Measurements from ENCODE around the gene PDZD2.
A peak's percentile ranks its signal among the peaks of the same experiment; 100 is the strongest.
"Not testable (repeated sequence)": the region's sequence is repeated elsewhere in the genome, so short reads cannot be mapped to it uniquely, and the experiment has no call there.

Gene PDZD2

DNA sequence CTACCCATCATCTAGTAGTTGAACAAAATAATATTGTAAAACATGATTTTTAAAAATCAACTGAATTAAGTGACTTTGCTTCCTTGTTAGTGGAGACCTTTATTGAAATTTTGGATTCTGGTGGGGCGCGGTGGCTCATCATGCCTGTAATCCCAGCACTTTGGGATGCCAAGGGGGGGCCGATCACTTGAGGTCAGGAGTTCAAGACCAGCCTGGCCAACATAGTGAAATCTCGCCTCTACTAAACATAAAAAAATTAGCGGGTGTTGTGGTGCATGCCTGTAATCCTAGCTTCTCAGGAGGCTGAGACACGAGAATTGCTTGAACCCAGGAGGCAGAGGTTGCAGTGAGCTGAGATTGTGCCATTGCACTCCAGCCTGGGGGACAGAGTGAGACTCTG, 439.9 kb downstream of the PDZD2 start:
- DNase-seq, result not testable (repeated sequence)
- intact Hi-C loops (cut with DNase I), result loop anchor here (5.0 to 10.0 kb wide), 4 partner anchors 47 to 497 kb away; no protein-coding TSS in a partner anchor

DNA sequence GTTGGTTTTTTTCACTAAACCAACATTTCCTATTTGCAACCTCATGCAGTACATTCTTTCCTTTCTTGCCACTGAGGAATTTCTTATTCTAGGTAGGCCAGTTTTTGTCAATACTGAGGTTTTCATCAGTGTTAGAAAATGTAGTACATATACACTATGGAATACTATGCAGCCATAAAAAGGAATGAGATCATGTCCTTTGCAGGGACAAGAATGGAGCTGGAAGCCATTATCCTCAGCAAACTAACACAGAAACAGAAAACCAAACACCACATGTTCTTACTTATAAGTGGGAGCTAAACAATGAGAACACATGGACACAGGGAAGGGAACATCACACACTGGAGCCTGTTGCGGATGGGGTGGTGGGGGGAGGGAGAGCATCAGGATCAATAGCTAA, 441.6 kb downstream of the PDZD2 start:
- DNase-seq; intact Hi-C loops (cut with DNase I): not testable (repeated sequence)

GRCh38 chr5:32082701-32083100, 443.8 kb downstream of the PDZD2 start:
- intact Hi-C loops (cut with DNase I), result no loop called here
- DNase-seq, result no peak

GRCh38 chr5:32083981-32084430, 445.1 kb downstream of the PDZD2 start:
- intact Hi-C loops (cut with DNase I), result no loop called here
- peak in 4 of 10 donors; percentile 22 to 74 (median 35) for DNase-seq

GRCh38 chr5:32087086-32088082, 448.5 kb downstream of the PDZD2 start:
- DNase-seq, result peak in 1 of 10 donors; percentile 77

GRCh38 chr5:32088214-32088613, 449.3 kb downstream of the PDZD2 start:
- intact Hi-C loops (cut with DNase I), result no loop called here
- no peak for DNase-seq

More at GRCh38 chr5:32087086-32088082, 448.5 kb downstream of the PDZD2 start:
- intact Hi-C loops (cut with DNase I), result no loop called here

DNA sequence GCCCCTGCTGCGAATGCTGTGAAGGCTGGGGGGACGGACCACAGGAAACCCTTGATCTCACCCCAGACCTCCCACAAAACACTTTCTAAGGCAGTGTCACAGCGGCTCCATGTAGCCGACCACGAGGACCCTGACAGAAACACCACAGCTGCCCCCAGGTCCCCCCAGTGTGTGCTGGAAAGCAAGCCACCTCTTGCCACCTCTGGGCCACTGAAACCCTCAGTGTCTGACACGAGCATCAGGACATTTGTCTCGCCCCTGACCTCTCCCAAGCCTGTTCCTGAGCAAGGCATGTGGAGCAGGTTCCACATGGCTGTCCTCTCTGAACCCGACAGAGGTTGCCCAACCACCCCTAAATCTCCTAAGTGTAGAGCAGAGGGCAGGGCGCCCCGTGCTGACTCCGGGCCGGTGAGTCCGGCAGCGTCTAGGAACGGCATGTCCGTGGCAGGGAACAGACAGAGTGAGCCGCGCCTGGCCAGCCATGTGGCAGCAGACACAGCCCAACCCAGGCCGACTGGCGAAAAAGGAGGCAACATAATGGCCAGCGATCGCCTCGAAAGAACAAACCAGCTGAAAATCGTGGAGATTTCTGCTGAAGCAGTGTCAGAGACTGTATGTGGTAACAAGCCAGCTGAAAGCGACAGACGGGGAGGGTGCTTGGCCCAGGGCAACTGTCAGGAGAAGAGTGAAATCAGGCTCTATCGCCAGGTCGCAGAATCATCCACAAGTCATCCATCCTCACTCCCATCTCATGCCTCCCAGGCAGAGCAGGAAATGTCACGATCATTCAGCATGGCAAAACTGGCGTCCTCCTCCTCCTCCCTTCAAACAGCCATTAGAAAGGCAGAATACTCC, 450.4 kb downstream of the PDZD2 start:
- intact Hi-C loops (cut with DNase I), result no loop called here
- no peak for DNase-seq

- DNase-seq, result no peak
- intact Hi-C loops (cut with DNase I), result loop anchor here (5.0 kb wide), 1 partner anchor 508 kb away; no protein-coding TSS in a partner anchor
Observed at GRCh38 chr5:32090026-32090754, 451.3 kb downstream of the PDZD2 start.

DNA sequence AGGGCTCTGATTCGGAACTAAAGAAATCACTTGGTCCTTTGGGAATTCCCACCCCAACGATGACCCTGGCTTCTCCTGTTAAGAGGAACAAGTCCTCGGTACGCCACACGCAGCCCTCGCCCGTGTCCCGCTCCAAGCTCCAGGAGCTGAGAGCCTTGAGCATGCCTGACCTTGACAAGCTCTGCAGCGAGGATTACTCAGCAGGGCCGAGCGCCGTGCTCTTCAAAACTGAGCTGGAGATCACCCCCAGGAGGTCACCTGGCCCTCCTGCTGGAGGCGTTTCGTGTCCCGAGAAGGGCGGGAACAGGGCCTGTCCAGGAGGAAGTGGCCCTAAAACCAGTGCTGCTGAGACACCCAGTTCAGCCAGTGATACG, 451.8 kb downstream of the PDZD2 start:
- DNase-seq, result no peak
- intact Hi-C loops (cut with DNase I), result loop anchor here (5.0 kb wide), 1 partner anchor 508 kb away; no protein-coding TSS in a partner anchor

GRCh38 chr5:32092938-32093812, 454.2 kb downstream of the PDZD2 start:
- intact Hi-C loops (cut with DNase I), result loop anchor here (1.0 to 5.0 kb wide), 2 partner anchors 268 to 511 kb away; no protein-coding TSS in a partner anchor
- DNase-seq, result peak in 5 of 10 donors; percentile 46 to 74 (median 61)

DNA sequence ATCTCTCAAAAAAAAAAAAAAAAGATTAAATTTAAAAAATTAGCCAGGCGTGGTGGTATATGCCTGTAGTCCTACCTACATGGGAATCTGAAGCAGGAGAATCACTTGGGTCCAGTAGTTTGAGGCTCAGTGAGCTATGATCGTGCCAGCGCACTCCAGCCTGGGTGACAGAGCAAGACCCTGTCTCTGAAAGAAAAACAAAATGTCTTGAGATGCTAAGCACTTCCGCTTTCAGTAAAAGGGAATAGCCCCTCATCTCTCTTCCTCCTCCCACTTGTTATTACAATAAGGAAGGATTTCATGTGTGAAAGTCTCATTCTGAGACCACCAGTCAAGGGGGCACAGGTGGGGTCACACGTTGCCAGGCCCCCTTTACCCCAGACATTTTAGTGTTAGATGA, 455.8 kb downstream of the PDZD2 start:
- no peak for DNase-seq
- intact Hi-C loops (cut with DNase I), result loop anchor here (5.0 kb wide), 1 partner anchor 512 kb away; no protein-coding TSS in a partner anchor

DNA sequence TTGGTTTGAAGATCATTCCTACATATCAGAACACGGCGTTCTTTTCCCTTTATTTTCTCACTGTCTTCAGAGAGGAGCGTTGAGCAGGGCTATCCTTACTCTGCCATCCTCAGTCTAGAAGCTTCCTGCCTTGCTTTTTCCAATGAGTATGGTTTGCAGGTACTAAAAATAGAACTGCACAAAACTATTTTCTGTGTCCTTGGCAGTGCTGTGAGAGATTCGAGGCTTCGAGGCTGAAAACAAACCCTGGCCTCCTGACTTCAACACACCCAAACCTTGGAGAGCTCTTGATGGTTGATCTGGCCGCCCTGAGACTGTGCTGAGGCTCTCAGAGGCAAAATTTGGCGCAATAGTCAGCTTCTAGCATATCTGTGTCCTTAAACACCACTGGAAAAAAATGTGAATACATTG, 456.3 kb downstream of the PDZD2 start:
- intact Hi-C loops (cut with DNase I), result no loop called here
- no peak for DNase-seq

- DNase-seq, result no peak
- intact Hi-C loops (cut with DNase I), result no loop called here
Observed at GRCh38 chr5:32096891-32097595, 458.1 kb downstream of the PDZD2 start.

DNA sequence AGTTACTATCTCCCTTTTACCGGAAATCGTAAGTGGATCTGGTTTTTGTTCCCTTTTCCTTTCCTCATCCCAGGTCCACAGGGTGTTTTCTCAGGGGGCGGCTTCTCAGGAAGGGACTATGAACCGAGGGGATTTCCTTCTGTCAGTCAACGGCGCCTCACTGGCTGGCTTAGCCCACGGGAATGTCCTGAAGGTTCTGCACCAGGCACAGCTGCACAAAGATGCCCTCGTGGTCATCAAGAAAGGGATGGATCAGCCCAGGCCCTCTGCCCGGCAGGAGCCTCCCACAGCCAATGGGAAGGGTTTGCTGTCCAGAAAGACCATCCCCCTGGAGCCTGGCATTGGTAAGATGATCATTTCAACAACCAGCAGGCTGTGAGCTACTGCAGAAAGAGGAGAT, 459.4 kb downstream of the PDZD2 start:
- no peak for DNase-seq
- intact Hi-C loops (cut with DNase I), result no loop called here

GRCh38 chr5:32098890-32099310, 460.0 kb downstream of the PDZD2 start:
- no peak for DNase-seq
- intact Hi-C loops (cut with DNase I), result no loop called here

DNA sequence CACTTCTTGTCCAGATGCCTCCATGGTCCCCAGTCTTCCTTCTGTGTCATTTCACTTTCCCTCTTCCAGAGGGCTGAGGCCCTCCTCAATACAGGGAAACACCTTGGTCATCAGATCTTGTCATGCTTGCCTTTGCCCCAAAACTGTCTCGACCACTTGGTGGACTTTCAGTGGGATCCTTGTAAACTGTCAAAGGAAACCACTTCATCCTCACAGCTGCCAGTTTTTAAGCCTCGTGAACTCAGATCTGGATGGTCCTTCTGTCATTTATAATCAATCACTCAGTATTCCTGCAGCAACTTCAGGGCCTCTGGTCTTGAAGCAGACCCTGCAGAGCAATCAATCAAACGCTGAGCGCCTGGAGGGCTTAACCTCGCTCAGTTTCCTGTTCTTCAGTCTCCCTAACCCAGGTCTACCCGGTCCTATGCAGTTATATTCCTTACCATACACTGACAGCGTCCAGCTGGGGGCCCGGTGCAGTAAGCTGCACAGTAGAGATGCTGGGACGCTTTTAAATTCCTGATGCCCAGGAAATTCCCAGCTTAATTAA, 460.6 kb downstream of the PDZD2 start:
- intact Hi-C loops (cut with DNase I), result no loop called here
- no peak for DNase-seq

DNA sequence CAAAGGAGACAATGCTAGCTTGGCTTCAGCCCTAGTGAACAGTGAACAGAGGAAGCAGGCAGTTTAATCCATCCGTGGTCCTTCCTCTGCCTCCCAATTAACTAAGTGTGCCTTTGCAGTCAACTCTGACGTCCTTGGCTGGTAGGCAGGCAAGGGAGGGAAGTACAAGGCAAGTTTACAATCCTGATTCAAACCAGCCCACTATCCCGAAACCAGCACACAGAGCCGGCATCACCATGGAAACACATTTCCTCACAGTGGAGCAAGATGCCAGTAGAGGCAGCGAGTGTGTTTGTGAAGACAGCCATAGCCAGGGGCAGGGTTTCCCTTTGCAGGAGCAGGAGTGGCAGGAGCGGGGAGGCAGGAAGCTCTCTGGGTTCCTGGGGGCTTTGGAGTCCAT, 461.3 kb downstream of the PDZD2 start:
- intact Hi-C loops (cut with DNase I), result no loop called here
- peak; percentile 37 to 94 (median 64) for DNase-seq

GRCh38 chr5:32100691-32101302, 461.9 kb downstream of the PDZD2 start:
- no peak for DNase-seq
- intact Hi-C loops (cut with DNase I), result no loop called here

Data from posterior cingulate gyrus (tissue), 11 donors.